UCSD-AML1 (cell line): ENCODE measurements around the gene YAP1.

ENCODE experiments used
- DNase-seq: peaks from one replicate; lab custom pipeline; 2025; ENCODE audit not compliant: unreplicated experiment; lab: John Stamatoyannopoulos, UW

The YAP1 gene

GRCh38 chr11:102109896-102110760, at the start of gene YAP1:
Gene YAP1, plus strand, starts transcription at chr11:102110447. Its CDS starts 402 bp downstream, at chr11:102110849.
- peak; percentile 45 for DNase-seq

- DNase-seq = no peak
Observed at GRCh38 chr11:102061276-102061675, 49.0 kb upstream of the YAP1 start.

- DNase-seq = no peak
Observed at GRCh38 chr11:102062106-102062505, 48.1 kb upstream of the YAP1 start.

GRCh38 chr11:102064316-102064715, 45.9 kb upstream of the YAP1 start:
- DNase-seq = no peak

- no peak for DNase-seq
Observed at GRCh38 chr11:102070766-102071165, 39.5 kb upstream of the YAP1 start.

GRCh38 chr11:102071497-102072472, 38.5 kb upstream of the YAP1 start:
- no peak for DNase-seq

GRCh38 chr11:102073253-102073652, 37.0 kb upstream of the YAP1 start:
- DNase-seq = no peak

GRCh38 chr11:102079625-102080024, 30.6 kb upstream of the YAP1 start:
- DNase-seq = no peak

GRCh38 chr11:102081313-102081712, 28.9 kb upstream of the YAP1 start:
- DNase-seq = no peak

- DNase-seq = no peak
Observed at GRCh38 chr11:102085864-102086551, 24.2 kb upstream of the YAP1 start.

- DNase-seq = no peak
Observed at GRCh38 chr11:102097186-102097585, 13.1 kb upstream of the YAP1 start.

- no peak for DNase-seq
Observed at GRCh38 chr11:102099755-102100154, 10.5 kb upstream of the YAP1 start.

- DNase-seq = no peak
Observed at GRCh38 chr11:102108734-102109440, 1.4 kb upstream of the YAP1 start.

GRCh38 chr11:102110761-102111010, 439 bp downstream of the YAP1 start:
- DNase-seq = no peak

GRCh38 chr11:102111011-102111786, 952 bp downstream of the YAP1 start:
- no peak for DNase-seq

- no peak for DNase-seq
Observed at GRCh38 chr11:102111787-102112508, 1.7 kb downstream of the YAP1 start.

- no peak for DNase-seq
Observed at GRCh38 chr11:102112509-102112821, 2.2 kb downstream of the YAP1 start.

GRCh38 chr11:102114032-102114431, 3.8 kb downstream of the YAP1 start:
- no peak for DNase-seq

- no peak for DNase-seq
Observed at GRCh38 chr11:102115557-102115956, 5.3 kb downstream of the YAP1 start.
